WERI-Rb-1 (cell line): ENCODE measurements around the gene TAB2.

ENCODE experiments used
- DNase-seq: peaks from one replicate; pipeline ENCODE4 v3.0.0-alpha.2; 2020
- H3K27ac ChIP-seq: fragments of 250-450 bp; sonication (Bioruptor Pico); 2 replicates; pipeline ENCODE4 v1.5.1; 2020; ENCODE audit warnings: mild to moderate bottlenecking, moderate library complexity
- H3K27me3 ChIP-seq: fragments of 250-450 bp; sonication (Bioruptor Pico); 2 replicates; pipeline ENCODE4 v1.5.1; 2021; ENCODE audit warnings: mild to moderate bottlenecking, low read depth, moderate library complexity; ENCODE audit not compliant: insufficient read depth, severe bottlenecking
- H3K36me3 ChIP-seq: fragments of 250-450 bp; sonication (Bioruptor Pico); 2 replicates; pipeline ENCODE4 v1.5.1; 2020; ENCODE audit warnings: mild to moderate bottlenecking, moderate library complexity
- H3K4me3 ChIP-seq: 2 replicates; pipeline ENCODE4 v1.5.1; 2011; ENCODE audit warnings: low read depth, mild to moderate bottlenecking, control low read depth, low read length
- H3K9me3 ChIP-seq: fragments of 250-450 bp; sonication (Bioruptor Pico); 2 replicates; pipeline ENCODE4 v1.5.1; 2021; ENCODE audit warnings: mild to moderate bottlenecking, moderate library complexity; ENCODE audit not compliant: severe bottlenecking
- TF ChIP-seq, protein P1 (sequence below): IDR thresholded peaks from 2 replicates; pipeline ENCODE4 v1.5.1; 2011; ENCODE audit warnings: low read depth, mild to moderate bottlenecking, control low read depth, inconsistent platforms, low read length

Gene TAB2

DNA sequence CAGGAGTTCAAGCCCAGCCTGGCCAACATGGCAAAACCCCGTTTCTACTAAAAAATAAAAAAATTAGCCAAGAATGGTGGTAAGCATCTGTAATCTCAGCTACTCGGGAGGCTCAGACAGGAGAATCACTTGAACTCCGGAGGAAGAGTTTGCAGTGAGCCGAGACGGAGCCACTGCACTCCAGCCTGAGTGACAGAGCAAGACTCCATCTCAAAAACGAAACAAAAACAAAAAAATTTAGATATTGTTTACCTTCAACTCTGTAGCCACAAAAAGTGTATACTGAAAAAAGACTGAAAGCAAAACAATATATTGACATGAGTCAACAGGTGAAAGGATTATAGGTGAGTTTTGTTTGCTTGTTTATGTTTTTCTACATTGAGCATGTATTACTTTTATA is 30.6 kb upstream of the TAB2 start:
- Histone ChIP-seq H3K27me3 (no peaks in the 10 kb centered on the region), H3K36me3 (no peaks in the 10 kb centered on the region), H3K9me3 (no peaks in the 10 kb centered on the region), H3K27ac (no peak overlapping the region), H3K4me3 (no peak overlapping the region)
- no peak for DNase-seq
- TF ChIP-seq, protein P1, sequence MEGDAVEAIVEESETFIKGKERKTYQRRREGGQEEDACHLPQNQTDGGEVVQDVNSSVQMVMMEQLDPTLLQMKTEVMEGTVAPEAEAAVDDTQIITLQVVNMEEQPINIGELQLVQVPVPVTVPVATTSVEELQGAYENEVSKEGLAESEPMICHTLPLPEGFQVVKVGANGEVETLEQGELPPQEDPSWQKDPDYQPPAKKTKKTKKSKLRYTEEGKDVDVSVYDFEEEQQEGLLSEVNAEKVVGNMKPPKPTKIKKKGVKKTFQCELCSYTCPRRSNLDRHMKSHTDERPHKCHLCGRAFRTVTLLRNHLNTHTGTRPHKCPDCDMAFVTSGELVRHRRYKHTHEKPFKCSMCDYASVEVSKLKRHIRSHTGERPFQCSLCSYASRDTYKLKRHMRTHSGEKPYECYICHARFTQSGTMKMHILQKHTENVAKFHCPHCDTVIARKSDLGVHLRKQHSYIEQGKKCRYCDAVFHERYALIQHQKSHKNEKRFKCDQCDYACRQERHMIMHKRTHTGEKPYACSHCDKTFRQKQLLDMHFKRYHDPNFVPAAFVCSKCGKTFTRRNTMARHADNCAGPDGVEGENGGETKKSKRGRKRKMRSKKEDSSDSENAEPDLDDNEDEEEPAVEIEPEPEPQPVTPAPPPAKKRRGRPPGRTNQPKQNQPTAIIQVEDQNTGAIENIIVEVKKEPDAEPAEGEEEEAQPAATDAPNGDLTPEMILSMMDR = no peak

DNA sequence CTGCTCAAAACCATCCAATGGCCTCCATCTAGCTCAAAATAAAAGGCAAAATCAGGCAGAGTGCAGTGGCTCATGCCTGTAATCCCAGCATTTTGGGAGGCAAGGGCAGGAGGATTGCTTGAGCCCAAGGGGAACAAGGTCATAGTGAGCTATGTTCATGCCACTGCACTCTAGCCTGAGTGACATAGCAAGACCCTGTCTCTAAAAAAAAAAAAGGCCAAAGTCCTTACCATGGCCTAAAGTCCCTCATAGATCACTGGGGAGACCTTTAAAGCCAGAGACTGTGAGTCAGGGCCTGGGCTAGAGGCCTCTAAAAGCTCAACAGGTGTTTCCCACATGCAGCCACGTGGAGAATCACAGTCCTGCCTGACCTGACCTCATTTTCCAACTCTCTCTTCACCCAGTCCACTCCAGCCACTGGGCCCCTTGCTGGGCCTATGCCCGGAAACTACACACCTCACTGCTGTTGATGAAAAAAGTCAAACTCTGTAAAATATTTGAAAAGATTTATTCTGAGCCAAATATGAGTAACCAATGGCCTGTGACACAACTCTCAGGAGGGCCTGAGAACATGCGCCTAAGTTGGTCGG is 28.2 kb upstream of the TAB2 start:
- TF ChIP-seq, protein P1 = no peak
- H3K27me3 ChIP-seq = no peaks in the 10 kb centered on the region
- H3K4me3 ChIP-seq = no peak overlapping the region
- no peaks in the 10 kb centered on the region for H3K36me3 ChIP-seq
- H3K27ac ChIP-seq = no peak overlapping the region
- DNase-seq = no peak
- no peaks in the 10 kb centered on the region for H3K9me3 ChIP-seq

DNA sequence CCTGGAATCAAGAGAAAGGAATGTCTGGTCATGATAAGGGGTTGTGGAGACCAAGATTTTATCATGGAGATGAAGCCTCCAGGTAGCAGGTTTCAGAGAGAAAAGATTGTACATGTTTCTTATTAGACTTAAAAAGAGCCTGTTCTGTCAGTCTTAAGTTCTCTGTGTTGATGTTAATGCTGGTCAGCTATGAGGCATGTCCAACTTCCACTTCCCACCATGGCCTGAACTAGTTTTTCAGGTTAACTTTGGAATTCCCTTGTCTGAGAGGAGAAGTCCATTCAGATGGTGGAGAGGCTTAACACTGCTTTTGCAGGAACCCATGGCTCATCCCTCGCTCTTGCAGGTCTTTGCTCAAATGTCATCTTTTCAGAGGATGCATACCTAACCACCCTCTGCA is 27.5 kb upstream of the TAB2 start:
- Histone ChIP-seq H3K36me3 (no peaks in the 10 kb centered on the region), H3K9me3 (no peaks in the 10 kb centered on the region), H3K27ac (no peak overlapping the region), H3K27me3 (no peaks in the 10 kb centered on the region), H3K4me3 (no peak overlapping the region)
- DNase-seq = no peak
- TF ChIP-seq, protein P1 = no peak

DNA sequence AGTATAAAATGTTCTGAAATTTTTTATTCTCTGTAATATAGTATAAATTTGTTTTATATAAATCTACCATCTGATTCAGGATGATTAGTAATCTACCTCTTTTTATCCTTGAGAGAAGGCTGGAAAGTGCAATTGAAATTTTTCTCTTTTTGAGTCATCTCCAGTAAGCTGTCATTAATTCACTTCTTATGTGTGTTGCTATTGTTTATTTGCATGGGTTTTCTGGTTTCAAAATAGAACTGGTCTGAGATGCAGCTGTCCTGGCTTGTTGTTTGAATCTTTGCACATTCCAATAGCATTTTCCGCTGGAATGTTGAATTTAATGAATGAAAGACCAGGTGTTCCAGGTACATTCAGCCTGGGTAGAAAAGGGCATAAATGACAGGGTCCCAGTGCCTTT is 24.3 kb upstream of the TAB2 start:
- Histone ChIP-seq H3K4me3 (no peak overlapping the region), H3K9me3 (no peaks in the 10 kb centered on the region), H3K27me3 (no peaks in the 10 kb centered on the region), H3K36me3 (no peaks in the 10 kb centered on the region), H3K27ac (no peak overlapping the region)
- TF ChIP-seq, protein P1 = no peak
- DNase-seq = no peak

DNA sequence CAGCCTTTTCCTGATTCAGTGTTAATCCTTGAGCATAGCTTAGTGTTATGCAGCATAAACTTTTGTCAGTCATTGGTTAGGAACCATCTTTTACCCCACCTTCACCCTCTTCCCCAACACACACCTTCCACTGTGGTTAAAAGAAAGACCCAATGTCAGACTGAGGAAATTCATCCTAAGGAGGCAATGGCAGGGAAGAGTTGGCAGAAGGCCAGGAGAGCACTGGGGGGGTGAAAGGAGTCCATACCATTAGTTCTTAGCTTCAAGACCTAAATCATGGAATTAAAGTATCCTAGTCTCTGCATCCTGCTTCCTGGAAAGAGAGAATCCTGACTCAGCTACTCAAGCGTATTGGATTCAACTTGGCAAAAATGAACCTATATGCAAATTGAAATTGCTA is 16.9 kb upstream of the TAB2 start:
- Histone ChIP-seq H3K27ac (no peak overlapping the region), H3K36me3 (no peaks in the 10 kb centered on the region), H3K9me3 (no peaks in the 10 kb centered on the region), H3K27me3 (no peaks in the 10 kb centered on the region), H3K4me3 (no peak overlapping the region)
- no peak for DNase-seq
- TF ChIP-seq, protein P1 = no peak

DNA sequence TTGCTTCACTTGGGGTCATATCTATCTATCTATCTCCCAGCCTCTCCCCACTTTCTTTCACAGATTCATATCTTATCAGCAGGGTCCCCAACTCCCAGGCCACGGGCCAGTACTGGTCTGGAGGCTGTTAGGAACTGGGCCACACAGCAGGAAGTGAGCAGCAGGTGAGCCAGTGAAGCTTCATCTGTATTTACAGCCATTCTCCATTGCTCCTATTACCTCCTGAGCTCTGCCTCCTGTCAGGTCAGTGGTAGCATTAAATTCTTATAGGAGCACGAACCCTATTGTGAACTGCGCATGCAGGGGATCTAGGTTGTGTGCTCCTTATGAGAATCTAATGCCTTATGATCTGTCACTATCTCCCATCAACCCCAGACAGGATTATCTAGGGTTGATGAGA is 14.8 kb upstream of the TAB2 start:
- Histone ChIP-seq H3K27ac (no peak overlapping the region), H3K4me3 (no peak overlapping the region), H3K27me3 (no peaks in the 10 kb centered on the region), H3K36me3 (no peaks in the 10 kb centered on the region), H3K9me3 (no peaks in the 10 kb centered on the region)
- TF ChIP-seq, protein P1 = no peak
- DNase-seq = no peak
